Right lobe of liver (tissue), 4 donors: ENCODE results near the gene TRIM45.

Experiments
- POLR2A ChIP-seq: fragments of 450-650 bp; IDR thresholded peaks from one replicate; pipeline ENCODE4 v1.6.1; 2017; ENCODE audit warnings: antibody characterized with exemption, mild to moderate bottlenecking
- TF ChIP-seq, protein P1 (sequence below), 4 donors: fragments of 200-600 bp in 3 of 4; fragments of 450-650 bp in 1 of 4; IDR thresholded peaks; one replicate each; pipeline versions ENCODE4 v1.5.1 to v1.8.0; 2016 to 2022; ENCODE audit warnings: antibody characterized with exemption in 4 of 4, mild to moderate bottlenecking in 2 of 4
- donor health status: DM: no; HTN: no; CAD: no.
- donor health status: DM: no; HTN: no; CAD: no.
- donor health status: DM: no; HTN: yes; CAD: no.

DNA sequence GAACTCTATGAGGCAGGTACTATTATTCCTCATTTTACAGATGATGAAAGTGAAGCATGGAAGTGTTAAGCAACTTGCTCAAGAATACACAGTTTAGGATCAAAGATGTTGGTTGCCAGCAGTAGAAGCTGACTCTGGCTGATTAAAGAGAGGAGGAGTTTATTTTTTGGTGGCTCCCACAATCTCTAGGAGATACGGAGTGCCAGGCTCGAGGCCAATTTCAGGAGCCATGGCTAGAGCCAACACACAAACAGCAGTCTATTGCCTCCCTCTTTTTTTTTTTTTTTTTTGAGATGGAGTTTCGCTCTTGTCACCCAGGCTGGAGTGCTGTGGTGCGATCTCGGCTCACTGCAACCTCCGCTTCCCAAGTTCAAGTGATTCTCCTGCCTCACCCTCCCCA lies 41.8 kb downstream of the TRIM45 start:
- TF ChIP-seq, protein P1, sequence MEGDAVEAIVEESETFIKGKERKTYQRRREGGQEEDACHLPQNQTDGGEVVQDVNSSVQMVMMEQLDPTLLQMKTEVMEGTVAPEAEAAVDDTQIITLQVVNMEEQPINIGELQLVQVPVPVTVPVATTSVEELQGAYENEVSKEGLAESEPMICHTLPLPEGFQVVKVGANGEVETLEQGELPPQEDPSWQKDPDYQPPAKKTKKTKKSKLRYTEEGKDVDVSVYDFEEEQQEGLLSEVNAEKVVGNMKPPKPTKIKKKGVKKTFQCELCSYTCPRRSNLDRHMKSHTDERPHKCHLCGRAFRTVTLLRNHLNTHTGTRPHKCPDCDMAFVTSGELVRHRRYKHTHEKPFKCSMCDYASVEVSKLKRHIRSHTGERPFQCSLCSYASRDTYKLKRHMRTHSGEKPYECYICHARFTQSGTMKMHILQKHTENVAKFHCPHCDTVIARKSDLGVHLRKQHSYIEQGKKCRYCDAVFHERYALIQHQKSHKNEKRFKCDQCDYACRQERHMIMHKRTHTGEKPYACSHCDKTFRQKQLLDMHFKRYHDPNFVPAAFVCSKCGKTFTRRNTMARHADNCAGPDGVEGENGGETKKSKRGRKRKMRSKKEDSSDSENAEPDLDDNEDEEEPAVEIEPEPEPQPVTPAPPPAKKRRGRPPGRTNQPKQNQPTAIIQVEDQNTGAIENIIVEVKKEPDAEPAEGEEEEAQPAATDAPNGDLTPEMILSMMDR (IDR thresholded peaks at IDR 0.05) = no peak
- no peak for TF ChIP-seq POLR2A
